Measurements from ENCODE around the gene RPL13A. TPM values are rescaled to one million over a fixed set of nuclear protein-coding genes. Genes with fewer than 3 reads are reported as not detected.
A peak's percentile ranks its signal among the peaks of the same experiment; 100 is the strongest.

The RPL13A gene
- total and polyA plus RNA-seq, 2 of the 13 experiments (the other 11 are each of a cell fraction or from before 2014, with no cell fraction given): 2,601 to 3,407 TPM

DNA sequence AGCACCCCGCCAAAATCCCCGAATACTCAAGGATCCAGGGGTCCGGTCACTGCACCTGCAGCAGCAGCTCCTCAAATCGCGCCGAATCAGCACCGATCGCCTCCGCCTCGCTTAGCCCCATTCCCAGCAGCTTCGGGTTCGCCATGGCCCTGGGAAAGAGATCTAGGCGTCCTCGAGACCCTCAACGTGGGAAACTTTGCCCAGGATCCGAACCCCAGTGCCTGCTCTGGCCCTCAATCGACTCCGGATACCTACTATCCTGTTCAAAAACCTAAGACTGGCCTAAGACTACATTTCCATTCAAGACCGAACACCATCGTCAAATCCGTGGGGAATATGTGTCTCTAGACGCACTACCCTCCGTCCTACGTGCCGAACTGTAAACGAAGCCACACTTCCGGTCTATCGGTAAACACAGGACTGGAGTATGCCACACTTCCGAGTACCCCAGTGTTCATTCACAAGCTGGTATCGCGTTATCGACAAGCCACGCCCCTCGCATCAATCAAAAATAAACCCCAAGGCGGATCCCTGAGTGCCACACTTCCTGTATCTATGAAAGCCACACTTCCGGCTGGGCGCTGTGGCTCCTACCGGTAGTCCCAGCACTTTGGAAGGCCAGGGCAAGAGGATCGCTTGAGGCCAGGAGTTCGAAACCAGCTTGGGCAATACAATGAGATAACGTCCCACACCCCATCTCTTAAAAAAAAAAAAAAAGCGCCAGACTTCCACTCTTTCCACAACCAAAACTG is 35.8 kb upstream of the RPL13A start, which contains the start of gene PIH1D1 (continued):
- TF ChIP-seq, protein P1, sequence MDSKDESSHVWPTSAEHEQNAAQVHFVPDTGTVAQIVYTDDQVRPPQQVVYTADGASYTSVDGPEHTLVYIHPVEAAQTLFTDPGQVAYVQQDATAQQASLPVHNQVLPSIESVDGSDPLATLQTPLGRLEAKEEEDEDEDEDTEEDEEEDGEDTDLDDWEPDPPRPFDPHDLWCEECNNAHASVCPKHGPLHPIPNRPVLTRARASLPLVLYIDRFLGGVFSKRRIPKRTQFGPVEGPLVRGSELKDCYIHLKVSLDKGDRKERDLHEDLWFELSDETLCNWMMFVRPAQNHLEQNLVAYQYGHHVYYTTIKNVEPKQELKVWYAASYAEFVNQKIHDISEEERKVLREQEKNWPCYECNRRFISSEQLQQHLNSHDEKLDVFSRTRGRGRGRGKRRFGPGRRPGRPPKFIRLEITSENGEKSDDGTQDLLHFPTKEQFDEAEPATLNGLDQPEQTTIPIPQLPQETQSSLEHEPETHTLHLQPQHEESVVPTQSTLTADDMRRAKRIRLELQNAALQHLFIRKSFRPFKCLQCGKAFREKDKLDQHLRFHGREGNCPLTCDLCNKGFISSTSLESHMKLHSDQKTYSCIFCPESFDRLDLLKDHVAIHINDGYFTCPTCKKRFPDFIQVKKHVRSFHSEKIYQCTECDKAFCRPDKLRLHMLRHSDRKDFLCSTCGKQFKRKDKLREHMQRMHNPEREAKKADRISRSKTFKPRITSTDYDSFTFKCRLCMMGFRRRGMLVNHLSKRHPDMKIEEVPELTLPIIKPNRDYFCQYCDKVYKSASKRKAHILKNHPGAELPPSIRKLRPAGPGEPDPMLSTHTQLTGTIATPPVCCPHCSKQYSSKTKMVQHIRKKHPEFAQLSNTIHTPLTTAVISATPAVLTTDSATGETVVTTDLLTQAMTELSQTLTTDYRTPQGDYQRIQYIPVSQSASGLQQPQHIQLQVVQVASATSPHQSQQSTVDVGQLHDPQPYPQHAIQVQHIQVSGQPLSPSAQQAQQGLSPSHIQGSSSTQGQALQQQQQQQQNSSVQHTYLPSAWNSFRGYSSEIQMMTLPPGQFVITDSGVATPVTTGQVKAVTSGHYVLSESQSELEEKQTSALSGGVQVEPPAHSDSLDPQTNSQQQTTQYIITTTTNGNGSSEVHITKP (CRISPR knock-in tag; IDR thresholded peaks at IDR 0.05; ENCODE audit: low read depth): peak; percentile 48; the same call in 1 of the 2 replicates
- TF ChIP-seq RBM39 (IDR thresholded peaks at IDR 0.05; ENCODE audit: low read depth, low read length, poor library complexity, severe bottlenecking): no peak
- peak; percentile 24; the same call in 1 of the 2 replicates for TF ChIP-seq MAZ (IDR thresholded peaks at IDR 0.05; ENCODE audit: borderline replicate concordance, low read depth, low read length)
- TF ChIP-seq MAZ (CRISPR knock-in tag; IDR thresholded peaks at IDR 0.05; ENCODE audit: low read depth): no peak
- TF ChIP-seq, protein P2, sequence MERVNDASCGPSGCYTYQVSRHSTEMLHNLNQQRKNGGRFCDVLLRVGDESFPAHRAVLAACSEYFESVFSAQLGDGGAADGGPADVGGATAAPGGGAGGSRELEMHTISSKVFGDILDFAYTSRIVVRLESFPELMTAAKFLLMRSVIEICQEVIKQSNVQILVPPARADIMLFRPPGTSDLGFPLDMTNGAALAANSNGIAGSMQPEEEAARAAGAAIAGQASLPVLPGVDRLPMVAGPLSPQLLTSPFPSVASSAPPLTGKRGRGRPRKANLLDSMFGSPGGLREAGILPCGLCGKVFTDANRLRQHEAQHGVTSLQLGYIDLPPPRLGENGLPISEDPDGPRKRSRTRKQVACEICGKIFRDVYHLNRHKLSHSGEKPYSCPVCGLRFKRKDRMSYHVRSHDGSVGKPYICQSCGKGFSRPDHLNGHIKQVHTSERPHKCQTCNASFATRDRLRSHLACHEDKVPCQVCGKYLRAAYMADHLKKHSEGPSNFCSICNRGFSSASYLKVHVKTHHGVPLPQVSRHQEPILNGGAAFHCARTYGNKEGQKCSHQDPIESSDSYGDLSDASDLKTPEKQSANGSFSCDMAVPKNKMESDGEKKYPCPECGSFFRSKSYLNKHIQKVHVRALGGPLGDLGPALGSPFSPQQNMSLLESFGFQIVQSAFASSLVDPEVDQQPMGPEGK (CRISPR knock-in tag; IDR thresholded peaks at IDR 0.05): 0 out of 2 replicates have a peak, but pooled peaks have one; percentile 3
- TF ChIP-seq TCF7 (IDR thresholded peaks at IDR 0.05; ENCODE audit: low read depth): no peak
- peak; percentile 89 for TF ChIP-seq FOXP1 (IDR thresholded peaks at IDR 0.05)
- TF ChIP-seq FOXP1 (CRISPR knock-in tag; IDR thresholded peaks at IDR 0.05): peak; percentile 77
- no peak for TF ChIP-seq ZNF724P (CRISPR knock-in tag; IDR thresholded peaks at IDR 0.05; ENCODE audit: borderline replicate concordance)
- TF ChIP-seq ZNF761 (CRISPR knock-in tag; conservative IDR thresholded peaks at IDR 0.05): 0 out of 2 replicates have a peak, but pooled peaks have one; percentile 47
- TF ChIP-seq, protein P3, sequence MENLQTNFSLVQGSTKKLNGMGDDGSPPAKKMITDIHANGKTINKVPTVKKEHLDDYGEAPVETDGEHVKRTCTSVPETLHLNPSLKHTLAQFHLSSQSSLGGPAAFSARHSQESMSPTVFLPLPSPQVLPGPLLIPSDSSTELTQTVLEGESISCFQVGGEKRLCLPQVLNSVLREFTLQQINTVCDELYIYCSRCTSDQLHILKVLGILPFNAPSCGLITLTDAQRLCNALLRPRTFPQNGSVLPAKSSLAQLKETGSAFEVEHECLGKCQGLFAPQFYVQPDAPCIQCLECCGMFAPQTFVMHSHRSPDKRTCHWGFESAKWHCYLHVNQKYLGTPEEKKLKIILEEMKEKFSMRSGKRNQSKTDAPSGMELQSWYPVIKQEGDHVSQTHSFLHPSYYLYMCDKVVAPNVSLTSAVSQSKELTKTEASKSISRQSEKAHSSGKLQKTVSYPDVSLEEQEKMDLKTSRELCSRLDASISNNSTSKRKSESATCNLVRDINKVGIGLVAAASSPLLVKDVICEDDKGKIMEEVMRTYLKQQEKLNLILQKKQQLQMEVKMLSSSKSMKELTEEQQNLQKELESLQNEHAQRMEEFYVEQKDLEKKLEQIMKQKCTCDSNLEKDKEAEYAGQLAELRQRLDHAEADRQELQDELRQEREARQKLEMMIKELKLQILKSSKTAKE (CRISPR knock-in tag; IDR thresholded peaks at IDR 0.05; ENCODE audit: borderline replicate concordance): no peak
- no peak for TF ChIP-seq TOE1 (CRISPR knock-in tag; IDR thresholded peaks at IDR 0.05)
- no peak for TF ChIP-seq ZFYVE20 (CRISPR knock-in tag; IDR thresholded peaks at IDR 0.05; ENCODE audit: borderline replicate concordance, low read depth)
- no peak for TF ChIP-seq SNAI1 (CRISPR knock-in tag; IDR thresholded peaks at IDR 0.05; ENCODE audit: borderline replicate concordance)
- TF ChIP-seq, protein P4, sequence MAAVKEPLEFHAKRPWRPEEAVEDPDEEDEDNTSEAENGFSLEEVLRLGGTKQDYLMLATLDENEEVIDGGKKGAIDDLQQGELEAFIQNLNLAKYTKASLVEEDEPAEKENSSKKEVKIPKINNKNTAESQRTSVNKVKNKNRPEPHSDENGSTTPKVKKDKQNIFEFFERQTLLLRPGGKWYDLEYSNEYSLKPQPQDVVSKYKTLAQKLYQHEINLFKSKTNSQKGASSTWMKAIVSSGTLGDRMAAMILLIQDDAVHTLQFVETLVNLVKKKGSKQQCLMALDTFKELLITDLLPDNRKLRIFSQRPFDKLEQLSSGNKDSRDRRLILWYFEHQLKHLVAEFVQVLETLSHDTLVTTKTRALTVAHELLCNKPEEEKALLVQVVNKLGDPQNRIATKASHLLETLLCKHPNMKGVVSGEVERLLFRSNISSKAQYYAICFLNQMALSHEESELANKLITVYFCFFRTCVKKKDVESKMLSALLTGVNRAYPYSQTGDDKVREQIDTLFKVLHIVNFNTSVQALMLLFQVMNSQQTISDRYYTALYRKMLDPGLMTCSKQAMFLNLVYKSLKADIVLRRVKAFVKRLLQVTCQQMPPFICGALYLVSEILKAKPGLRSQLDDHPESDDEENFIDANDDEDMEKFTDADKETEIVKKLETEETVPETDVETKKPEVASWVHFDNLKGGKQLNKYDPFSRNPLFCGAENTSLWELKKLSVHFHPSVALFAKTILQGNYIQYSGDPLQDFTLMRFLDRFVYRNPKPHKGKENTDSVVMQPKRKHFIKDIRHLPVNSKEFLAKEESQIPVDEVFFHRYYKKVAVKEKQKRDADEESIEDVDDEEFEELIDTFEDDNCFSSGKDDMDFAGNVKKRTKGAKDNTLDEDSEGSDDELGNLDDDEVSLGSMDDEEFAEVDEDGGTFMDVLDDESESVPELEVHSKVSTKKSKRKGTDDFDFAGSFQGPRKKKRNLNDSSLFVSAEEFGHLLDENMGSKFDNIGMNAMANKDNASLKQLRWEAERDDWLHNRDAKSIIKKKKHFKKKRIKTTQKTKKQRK (IDR thresholded peaks at IDR 0.05; ENCODE audit: low read length): no peak

Data from HepG2 (cell line).